Measurements from ENCODE around the gene IDI2. TPM values are rescaled to one million over a fixed set of nuclear protein-coding genes. Genes with fewer than 3 reads are reported as not detected.

The IDI2 gene
- total and polyA plus RNA-seq, 2 experiments from 2014 or later, result 0.29 to 0.33 TPM

DNA sequence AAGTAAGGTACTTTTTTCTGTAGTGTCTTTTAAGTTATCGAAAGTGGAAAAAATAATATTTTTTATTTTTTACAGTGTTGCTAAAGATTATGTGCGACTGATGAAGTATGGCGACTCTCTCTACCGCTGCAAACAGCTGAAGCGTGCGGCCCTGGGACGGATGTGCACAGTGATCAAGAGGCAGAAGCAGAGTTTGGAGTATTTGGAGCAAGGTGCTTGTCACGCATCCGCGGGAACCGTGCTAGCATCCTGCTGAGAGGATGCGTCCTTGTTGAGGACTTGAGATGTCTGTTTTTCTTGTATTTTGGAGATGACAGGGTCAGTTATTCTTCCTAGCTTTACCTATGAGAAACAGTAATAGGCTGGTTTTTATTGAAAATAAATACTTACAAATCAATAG is 29.6 kb downstream of the IDI2 start:
- H3K27me3 ChIP-seq, result no peaks in the 10 kb centered on the region
- H3K27ac ChIP-seq, result no peak overlapping the region
- TF ChIP-seq EZH2phosphoT487 (IDR thresholded peaks at IDR 0.05; ENCODE audit: low read depth, severe bottlenecking, unreplicated experiment) (no peak), EZH2 (IDR thresholded peaks at IDR 0.05; ENCODE audit: borderline replicate concordance) (no peak)
- TF ChIP-seq, protein P1, sequence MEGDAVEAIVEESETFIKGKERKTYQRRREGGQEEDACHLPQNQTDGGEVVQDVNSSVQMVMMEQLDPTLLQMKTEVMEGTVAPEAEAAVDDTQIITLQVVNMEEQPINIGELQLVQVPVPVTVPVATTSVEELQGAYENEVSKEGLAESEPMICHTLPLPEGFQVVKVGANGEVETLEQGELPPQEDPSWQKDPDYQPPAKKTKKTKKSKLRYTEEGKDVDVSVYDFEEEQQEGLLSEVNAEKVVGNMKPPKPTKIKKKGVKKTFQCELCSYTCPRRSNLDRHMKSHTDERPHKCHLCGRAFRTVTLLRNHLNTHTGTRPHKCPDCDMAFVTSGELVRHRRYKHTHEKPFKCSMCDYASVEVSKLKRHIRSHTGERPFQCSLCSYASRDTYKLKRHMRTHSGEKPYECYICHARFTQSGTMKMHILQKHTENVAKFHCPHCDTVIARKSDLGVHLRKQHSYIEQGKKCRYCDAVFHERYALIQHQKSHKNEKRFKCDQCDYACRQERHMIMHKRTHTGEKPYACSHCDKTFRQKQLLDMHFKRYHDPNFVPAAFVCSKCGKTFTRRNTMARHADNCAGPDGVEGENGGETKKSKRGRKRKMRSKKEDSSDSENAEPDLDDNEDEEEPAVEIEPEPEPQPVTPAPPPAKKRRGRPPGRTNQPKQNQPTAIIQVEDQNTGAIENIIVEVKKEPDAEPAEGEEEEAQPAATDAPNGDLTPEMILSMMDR (IDR thresholded peaks at IDR 0.05; ENCODE audit: poor library complexity), result no peak
- H3K4me3 ChIP-seq, result no peak overlapping the region
- H3K4me2 ChIP-seq, result no peak overlapping the region
- no peaks in the 10 kb centered on the region for H3K4me1 ChIP-seq (ENCODE audit: insufficient read depth)
- no peaks in the 10 kb centered on the region for H3K9me2 ChIP-seq (replicated peaks; ENCODE audit: insufficient read depth)
- H3K36me3 ChIP-seq (replicated peaks; ENCODE audit: insufficient read depth, low read depth), result peaks cover 10% of the 10 kb centered on the region
- peaks cover 8% of the 10 kb centered on the region for H4K20me1 ChIP-seq (ENCODE audit: insufficient read depth, poor library complexity, severe bottlenecking)
- H3K79me2 ChIP-seq, result peaks cover 41% of the 10 kb centered on the region
- DNase-seq (ENCODE audit: low spot score), result no peak
- no peak overlapping the region for H2AFZ ChIP-seq
- no peaks in the 10 kb centered on the region for H3K9me3 ChIP-seq (ENCODE audit: low read depth)
- 99% methylated on average over 12 of the region's 12 CpGs for WGBS (ENCODE audit: low lambda C conversion rate, missing lambda C conversion rate)

DNA sequence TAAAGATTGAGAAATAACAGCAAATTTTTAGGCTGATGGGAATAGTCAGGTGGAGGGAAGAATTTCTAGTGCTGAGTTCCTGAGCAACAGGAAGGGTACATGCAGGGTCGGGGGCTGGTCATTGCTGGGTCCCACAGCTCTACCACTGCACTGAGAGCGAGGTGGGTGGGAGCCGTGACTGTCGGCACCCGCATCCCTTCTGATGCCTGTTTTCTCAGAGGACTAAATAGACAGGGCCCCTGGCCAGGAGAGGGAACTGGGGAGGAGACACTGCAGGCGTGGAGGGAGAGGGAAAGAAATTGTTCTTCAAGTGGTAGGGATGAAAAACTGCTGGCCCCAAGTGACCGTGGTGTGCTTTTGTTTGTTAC is 30.1 kb downstream of the IDI2 start:
- Histone ChIP-seq H3K9me2 (replicated peaks; ENCODE audit: insufficient read depth) (no peaks in the 10 kb centered on the region), H3K4me3 (no peak overlapping the region), H3K4me1 (ENCODE audit: insufficient read depth) (no peaks in the 10 kb centered on the region), H3K27me3 (no peaks in the 10 kb centered on the region), H4K20me1 (ENCODE audit: insufficient read depth, poor library complexity, severe bottlenecking) (peaks cover 9% of the 10 kb centered on the region), H3K27ac (no peak overlapping the region), H3K79me2 (peaks cover 46% of the 10 kb centered on the region), H3K9me3 (ENCODE audit: low read depth) (no peaks in the 10 kb centered on the region), H2AFZ (no peak overlapping the region), H3K36me3 (replicated peaks; ENCODE audit: insufficient read depth, low read depth) (peaks cover 10% of the 10 kb centered on the region), H3K4me2 (no peak overlapping the region)
- no peak for DNase-seq (ENCODE audit: low spot score)
- WGBS (ENCODE audit: low lambda C conversion rate, missing lambda C conversion rate), result 95% methylated on average over 7 of the region's 7 CpGs
- no peak for TF ChIP-seq EZH2 (IDR thresholded peaks at IDR 0.05; ENCODE audit: borderline replicate concordance)
- TF ChIP-seq EZH2phosphoT487 (IDR thresholded peaks at IDR 0.05; ENCODE audit: low read depth, severe bottlenecking, unreplicated experiment), result no peak
- TF ChIP-seq, protein P1 (IDR thresholded peaks at IDR 0.05; ENCODE audit: poor library complexity), result no peak

DNA sequence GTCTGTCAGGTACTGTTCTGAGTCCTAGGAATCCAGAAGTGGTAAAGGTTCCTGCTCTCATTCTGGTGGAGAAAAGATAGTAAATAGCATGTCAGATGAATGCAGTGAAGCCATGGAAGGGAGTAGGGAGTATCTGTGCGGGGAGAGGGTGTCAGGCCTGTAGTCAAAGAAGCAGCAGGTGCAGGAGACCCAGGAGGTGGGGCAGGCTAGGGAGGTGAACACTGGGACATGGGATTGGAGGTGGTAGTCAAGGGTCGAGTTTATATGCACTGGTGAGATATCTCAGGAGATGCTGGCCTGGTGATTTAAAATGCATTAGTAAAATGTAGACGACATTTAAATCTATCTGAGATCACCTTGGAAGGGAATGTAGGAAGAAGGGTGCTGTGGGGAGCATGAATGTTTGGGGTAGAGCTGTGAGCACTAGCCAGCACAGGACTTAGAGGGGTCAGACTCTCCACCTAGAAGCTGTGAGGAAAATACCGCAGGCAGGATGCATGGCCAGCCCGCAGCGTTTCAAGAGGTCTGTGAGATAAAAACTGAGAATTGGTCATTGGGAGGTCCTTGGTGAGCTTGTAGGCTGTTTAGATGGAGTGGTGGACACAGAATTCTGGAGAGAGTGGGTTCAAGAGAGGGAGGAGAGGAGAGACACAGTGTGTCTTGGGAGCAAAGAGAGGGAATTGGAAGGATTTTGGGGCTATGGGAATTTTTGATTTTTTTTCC is 30.7 kb downstream of the IDI2 start:
- H3K27me3 ChIP-seq, result no peaks in the 10 kb centered on the region
- peaks cover 10% of the 10 kb centered on the region for H3K36me3 ChIP-seq (replicated peaks; ENCODE audit: insufficient read depth, low read depth)
- H3K27ac ChIP-seq, result no peak overlapping the region
- H3K4me2 ChIP-seq, result no peak overlapping the region
- DNase-seq (ENCODE audit: low spot score), result no peak
- H4K20me1 ChIP-seq (ENCODE audit: insufficient read depth, poor library complexity, severe bottlenecking), result peaks cover 9% of the 10 kb centered on the region
- WGBS (ENCODE audit: low lambda C conversion rate, missing lambda C conversion rate), result 90% methylated on average over 6 of the region's 6 CpGs
- H3K4me1 ChIP-seq (ENCODE audit: insufficient read depth), result peaks cover 1% of the 10 kb centered on the region
- peaks cover 51% of the 10 kb centered on the region for H3K79me2 ChIP-seq
- TF ChIP-seq, protein P1 (IDR thresholded peaks at IDR 0.05; ENCODE audit: poor library complexity), result no peak
- TF ChIP-seq EZH2 (IDR thresholded peaks at IDR 0.05; ENCODE audit: borderline replicate concordance) (no peak), EZH2phosphoT487 (IDR thresholded peaks at IDR 0.05; ENCODE audit: low read depth, severe bottlenecking, unreplicated experiment) (no peak)
- no peak overlapping the region for H3K4me3 ChIP-seq
- no peaks in the 10 kb centered on the region for H3K9me2 ChIP-seq (replicated peaks; ENCODE audit: insufficient read depth)
- H3K9me3 ChIP-seq (ENCODE audit: low read depth), result no peaks in the 10 kb centered on the region
- no peak overlapping the region for H2AFZ ChIP-seq
